ENCODE data around the gene AMPD3.

DNA sequence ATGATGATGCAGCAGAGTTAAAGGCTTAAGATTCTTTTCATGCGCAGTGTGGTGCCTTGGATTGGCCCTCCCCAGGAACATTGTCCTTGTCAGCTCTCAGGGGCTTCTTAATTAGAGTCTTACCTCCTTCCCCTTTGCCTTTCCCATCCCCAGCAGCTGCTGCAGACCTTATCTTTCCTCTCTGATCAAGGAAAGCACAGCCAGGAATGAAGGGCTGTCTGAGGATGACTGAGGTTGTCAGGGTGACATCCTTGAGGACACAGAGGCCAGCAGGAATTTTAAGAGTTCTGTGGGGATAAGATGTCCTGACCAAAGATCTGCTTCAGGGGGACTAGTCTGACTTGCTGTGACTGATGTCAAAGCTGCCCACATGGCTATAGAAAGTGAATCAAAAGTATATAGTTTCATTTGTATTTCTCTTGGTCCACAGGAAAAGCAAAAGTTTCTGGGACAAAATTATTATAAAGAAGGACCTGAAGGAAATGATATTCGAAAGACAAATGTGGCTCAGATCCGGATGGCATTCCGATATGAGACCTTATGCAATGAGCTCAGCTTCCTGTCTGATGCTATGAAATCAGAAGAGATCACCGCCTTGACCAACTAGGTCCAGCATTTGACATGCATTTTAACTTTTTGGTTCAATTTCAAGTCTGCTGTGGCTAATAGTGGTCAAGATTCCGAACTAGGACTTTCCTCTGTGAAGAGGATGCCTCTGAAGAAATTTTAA is 50.4 kb downstream of the AMPD3 start:
- no peak for TF ChIP-seq POLR2A (IDR thresholded peaks at IDR 0.05)
- TF ChIP-seq, protein P1, sequence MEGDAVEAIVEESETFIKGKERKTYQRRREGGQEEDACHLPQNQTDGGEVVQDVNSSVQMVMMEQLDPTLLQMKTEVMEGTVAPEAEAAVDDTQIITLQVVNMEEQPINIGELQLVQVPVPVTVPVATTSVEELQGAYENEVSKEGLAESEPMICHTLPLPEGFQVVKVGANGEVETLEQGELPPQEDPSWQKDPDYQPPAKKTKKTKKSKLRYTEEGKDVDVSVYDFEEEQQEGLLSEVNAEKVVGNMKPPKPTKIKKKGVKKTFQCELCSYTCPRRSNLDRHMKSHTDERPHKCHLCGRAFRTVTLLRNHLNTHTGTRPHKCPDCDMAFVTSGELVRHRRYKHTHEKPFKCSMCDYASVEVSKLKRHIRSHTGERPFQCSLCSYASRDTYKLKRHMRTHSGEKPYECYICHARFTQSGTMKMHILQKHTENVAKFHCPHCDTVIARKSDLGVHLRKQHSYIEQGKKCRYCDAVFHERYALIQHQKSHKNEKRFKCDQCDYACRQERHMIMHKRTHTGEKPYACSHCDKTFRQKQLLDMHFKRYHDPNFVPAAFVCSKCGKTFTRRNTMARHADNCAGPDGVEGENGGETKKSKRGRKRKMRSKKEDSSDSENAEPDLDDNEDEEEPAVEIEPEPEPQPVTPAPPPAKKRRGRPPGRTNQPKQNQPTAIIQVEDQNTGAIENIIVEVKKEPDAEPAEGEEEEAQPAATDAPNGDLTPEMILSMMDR (IDR thresholded peaks at IDR 0.05), result no peak

Data from uterus (tissue), 2 donors.